ENCODE measurements around the gene TIMM50. TPM values are rescaled to one million over a fixed set of nuclear protein-coding genes. Genes with fewer than 3 reads are reported as not detected.

Gene TIMM50
- total and polyA plus RNA-seq, 7 donors: 70.5 to 189 (median 86.1) TPM

GRCh38 chr19:39514840-39515550 lies 34.4 kb downstream of the TIMM50 start, which contains the start of gene SELENOV:
Gene SELENOV (plus strand): TSS chr19:39515139. CDS start chr19:39515213, 74 bp downstream.
- Histone ChIP-seq H3K27me3 (ENCODE audit: insufficient read depth in 3 of 3, low read length in 2 of 3) (peaks cover 0 to 78% (median 33%) of the 10 kb centered on the region in 3 donors), H3K36me3 (ENCODE audit: insufficient read depth in 1 of 2, low read depth in 1 of 2) (no peaks in the 10 kb centered on the region), H3K4me3 (peak within 1 kb of the TSS; percentile 42), H3K27ac (no peak within 1 kb of the TSS), H3K9me3 (no peaks in the 10 kb centered on the region), H3K4me1 (peaks cover 9% of the 10 kb centered on the region)
- WGBS, 3 donors: 1 to 2% (median 1%) methylated on average over 51 to 56 of the region's 56 CpGs
- DNase-seq (no peak), ATAC-seq (peak in 1 of 4 donors; percentile 27)
- intact Hi-C loops (cut with DNase I): no loop called here
- TF ChIP-seq, protein P1, sequence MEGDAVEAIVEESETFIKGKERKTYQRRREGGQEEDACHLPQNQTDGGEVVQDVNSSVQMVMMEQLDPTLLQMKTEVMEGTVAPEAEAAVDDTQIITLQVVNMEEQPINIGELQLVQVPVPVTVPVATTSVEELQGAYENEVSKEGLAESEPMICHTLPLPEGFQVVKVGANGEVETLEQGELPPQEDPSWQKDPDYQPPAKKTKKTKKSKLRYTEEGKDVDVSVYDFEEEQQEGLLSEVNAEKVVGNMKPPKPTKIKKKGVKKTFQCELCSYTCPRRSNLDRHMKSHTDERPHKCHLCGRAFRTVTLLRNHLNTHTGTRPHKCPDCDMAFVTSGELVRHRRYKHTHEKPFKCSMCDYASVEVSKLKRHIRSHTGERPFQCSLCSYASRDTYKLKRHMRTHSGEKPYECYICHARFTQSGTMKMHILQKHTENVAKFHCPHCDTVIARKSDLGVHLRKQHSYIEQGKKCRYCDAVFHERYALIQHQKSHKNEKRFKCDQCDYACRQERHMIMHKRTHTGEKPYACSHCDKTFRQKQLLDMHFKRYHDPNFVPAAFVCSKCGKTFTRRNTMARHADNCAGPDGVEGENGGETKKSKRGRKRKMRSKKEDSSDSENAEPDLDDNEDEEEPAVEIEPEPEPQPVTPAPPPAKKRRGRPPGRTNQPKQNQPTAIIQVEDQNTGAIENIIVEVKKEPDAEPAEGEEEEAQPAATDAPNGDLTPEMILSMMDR (IDR thresholded peaks at IDR 0.05): no peak

- intact Hi-C loops (cut with DNase I): no loop called here
- peaks cover 0 to 71% (median 31%) of the 10 kb centered on the region in 3 donors for H3K27me3 ChIP-seq (ENCODE audit: insufficient read depth in 3 of 3, low read length in 2 of 3)
- ATAC-seq: no peak
- peak overlapping the region; percentile 42 for H3K4me3 ChIP-seq
- no peaks in the 10 kb centered on the region for H3K36me3 ChIP-seq (ENCODE audit: insufficient read depth in 1 of 2, low read depth in 1 of 2)
- H3K9me3 ChIP-seq: no peaks in the 10 kb centered on the region
- TF ChIP-seq, protein P1 (IDR thresholded peaks at IDR 0.05): no peak
- H3K4me1 ChIP-seq: peaks cover 9% of the 10 kb centered on the region
- no peak overlapping the region for H3K27ac ChIP-seq
- WGBS, 3 donors: 2 to 4% (median 2%) methylated on average over 41 to 44 of the region's 44 CpGs
- DNase-seq: no peak
Measured at GRCh38 chr19:39515551-39516191, 35.0 kb downstream of the TIMM50 start.

- Histone ChIP-seq H3K4me3 (no peak overlapping the region), H3K27me3 (ENCODE audit: insufficient read depth in 3 of 3, low read length in 2 of 3) (peaks cover 0 to 65% (median 31%) of the 10 kb centered on the region in 3 donors), H3K9me3 (no peaks in the 10 kb centered on the region), H3K4me1 (peaks cover 9% of the 10 kb centered on the region), H3K36me3 (ENCODE audit: insufficient read depth in 1 of 2, low read depth in 1 of 2) (no peaks in the 10 kb centered on the region), H3K27ac (no peak overlapping the region)
- DNase-seq (no peak), ATAC-seq (no peak)
- WGBS, 3 donors: 37 to 51% (median 39%) methylated on average over 6 of the region's 6 CpGs
- TF ChIP-seq, protein P1 (IDR thresholded peaks at IDR 0.05): no peak
- intact Hi-C loops (cut with DNase I): no loop called here
Measured at GRCh38 chr19:39516270-39516669, 35.6 kb downstream of the TIMM50 start.

GRCh38 chr19:39517432-39517831 lies 36.8 kb downstream of the TIMM50 start:
- TF ChIP-seq, protein P1 (IDR thresholded peaks at IDR 0.05): no peak
- intact Hi-C loops (cut with DNase I): no loop called here
- ATAC-seq: no peak
- H3K36me3 ChIP-seq (ENCODE audit: insufficient read depth in 1 of 2, low read depth in 1 of 2): no peaks in the 10 kb centered on the region
- peaks cover 0 to 55% (median 31%) of the 10 kb centered on the region in 3 donors for H3K27me3 ChIP-seq (ENCODE audit: insufficient read depth in 3 of 3, low read length in 2 of 3)
- H3K9me3 ChIP-seq: no peaks in the 10 kb centered on the region
- no peak overlapping the region for H3K27ac ChIP-seq
- peaks cover 9% of the 10 kb centered on the region for H3K4me1 ChIP-seq
- no peak for DNase-seq
- WGBS, 3 donors: 65 to 81% (median 76%) methylated on average over 3 of the region's 3 CpGs
- H3K4me3 ChIP-seq: no peak overlapping the region
